ENCODE data around the gene EFTUD2. TPM values are rescaled to one million over a fixed set of nuclear protein-coding genes. Genes with fewer than 3 reads are reported as not detected.

Gene EFTUD2
- total and polyA plus RNA-seq, 11 donors, result 21.3 to 106 (median 65.0) TPM

DNA sequence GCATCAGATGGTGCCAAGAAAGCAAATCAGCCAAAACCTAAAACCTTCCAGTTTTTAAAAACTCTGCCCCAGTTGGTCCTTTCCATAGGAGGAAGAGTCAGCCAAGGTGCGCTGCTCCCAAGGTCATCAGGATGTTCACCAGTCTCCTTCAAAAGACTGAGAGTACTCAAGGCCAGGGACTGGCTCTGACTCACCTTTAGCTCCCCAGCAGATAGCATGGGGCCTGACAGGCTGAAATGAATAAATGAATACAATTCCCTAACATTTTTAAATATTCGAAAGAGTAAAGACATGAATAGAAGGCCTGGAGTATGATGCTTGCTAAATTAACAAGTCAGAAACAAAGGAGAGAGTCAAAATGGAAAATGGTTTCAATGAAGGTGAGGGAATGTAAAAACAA is 19.2 kb downstream of the EFTUD2 start:
- WGBS, 4 donors, result 92 to 95% (median 94%) methylated on average over 2 of the region's 2 CpGs
- ATAC-seq (no peak), DNase-seq (no peak)
- H3K9me3 ChIP-seq, result no peaks in the 10 kb centered on the region
- H3K4me3 ChIP-seq, result no peak overlapping the region
- H3K36me3 ChIP-seq, result peaks cover 0 to 99% (median 90%) of the 10 kb centered on the region in 9 donors
- no peak overlapping the region for H3K27ac ChIP-seq
- TF ChIP-seq POLR2A (IDR thresholded peaks at IDR 0.05) (no peak), CTCF (IDR thresholded peaks at IDR 0.05) (no peak)
- intact Hi-C loops (cut with DNase I), result no loop called here
- H3K27me3 ChIP-seq, result no peaks in the 10 kb centered on the region
- no peaks in the 10 kb centered on the region for H3K4me1 ChIP-seq

- WGBS, 4 donors, result 86 to 99% (median 93%) methylated on average over 6 of the region's 6 CpGs
Measured at GRCh38 chr17:44879376-44879775, 19.9 kb downstream of the EFTUD2 start.

DNA sequence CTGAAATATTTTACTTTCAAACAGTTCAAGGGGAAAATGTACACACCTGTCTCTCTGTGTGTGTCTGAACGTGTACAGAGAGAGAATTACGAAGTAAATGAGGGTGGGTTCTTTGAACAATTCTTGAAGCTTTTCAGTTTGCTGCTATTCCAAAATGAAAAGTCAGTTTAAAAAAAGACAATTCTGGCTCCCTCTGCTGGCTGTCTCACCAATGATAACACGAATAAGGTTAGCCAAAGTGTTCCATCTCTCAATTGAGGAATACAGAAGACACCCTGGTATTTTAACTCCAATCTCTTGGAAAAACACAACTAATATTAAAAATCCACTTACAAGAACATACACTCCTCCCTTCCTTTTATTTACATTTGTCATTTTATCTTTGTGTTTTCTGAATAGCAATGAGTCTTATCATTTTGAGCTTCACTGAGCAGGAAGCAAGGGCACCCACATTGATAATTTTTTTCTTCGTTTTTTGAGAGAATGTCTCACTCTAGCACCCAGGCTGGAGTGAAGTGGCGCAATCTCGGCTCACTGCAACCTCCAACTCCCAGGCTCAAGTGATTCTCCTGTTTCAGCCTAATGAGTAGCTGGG is 20.5 kb downstream of the EFTUD2 start:
- ATAC-seq (no peak), DNase-seq (no peak)
- H3K4me1 ChIP-seq, result no peaks in the 10 kb centered on the region
- no peak overlapping the region for H3K4me3 ChIP-seq
- intact Hi-C loops (cut with DNase I), result no loop called here
- no peaks in the 10 kb centered on the region for H3K9me3 ChIP-seq
- TF ChIP-seq POLR2A (IDR thresholded peaks at IDR 0.05), result no peak
- peak; percentile 34 to 73 (median 60) for TF ChIP-seq CTCF (IDR thresholded peaks at IDR 0.05)
- no peaks in the 10 kb centered on the region for H3K27me3 ChIP-seq
- 48 to 54% (median 50%) methylated on average over 6 of the region's 6 CpGs for WGBS, 4 donors
- H3K27ac ChIP-seq, result no peak overlapping the region
- H3K36me3 ChIP-seq, result peaks cover 0 to 97% (median 88%) of the 10 kb centered on the region in 9 donors

More at GRCh38 chr17:44879376-44879775, 19.9 kb downstream of the EFTUD2 start:
- DNase-seq (no peak), ATAC-seq (no peak)
- intact Hi-C loops (cut with DNase I), result no loop called here
- Histone ChIP-seq H3K36me3 (peaks cover 0 to 99% (median 90%) of the 10 kb centered on the region in 9 donors), H3K4me1 (no peaks in the 10 kb centered on the region), H3K9me3 (no peaks in the 10 kb centered on the region), H3K27ac (no peak overlapping the region), H3K4me3 (no peak overlapping the region), H3K27me3 (no peaks in the 10 kb centered on the region)
- no peak for TF ChIP-seq POLR2A (IDR thresholded peaks at IDR 0.05)
- no peak for TF ChIP-seq CTCF (IDR thresholded peaks at IDR 0.05)

GRCh38 chr17:44877121-44877520 is 22.1 kb downstream of the EFTUD2 start:
- intact Hi-C loops (cut with DNase I), result no loop called here
- Histone ChIP-seq H3K4me1 (peaks cover 0 to 9% (median 0%) of the 10 kb centered on the region in 12 donors), H3K4me3 (no peak overlapping the region), H3K36me3 (peaks cover 0 to 96% (median 85%) of the 10 kb centered on the region in 9 donors), H3K9me3 (no peaks in the 10 kb centered on the region), H3K27ac (no peak overlapping the region), H3K27me3 (no peaks in the 10 kb centered on the region)
- TF ChIP-seq POLR2A (IDR thresholded peaks at IDR 0.05), result no peak
- TF ChIP-seq CTCF (IDR thresholded peaks at IDR 0.05), result no peak
- DNase-seq (no peak), ATAC-seq (no peak)
- 84 to 90% (median 88%) methylated on average over 5 of the region's 5 CpGs for WGBS, 4 donors
